HG03558 (cell line): Measurements from ENCODE around the gene ASF1B.

ENCODE experiments used
- ATAC-seq: cut with Tn5 transposase; IDR thresholded peaks from one replicate; pipeline ENCODE4 v1.9.1; 2021; ENCODE audit warnings: moderate number of reproducible peaks; ENCODE audit not compliant: unreplicated experiment; ENCODE audit errors: extremely low read depth

ASF1B gene

GRCh38 chr19:14112809-14113385 lies 23.5 kb downstream of the ASF1B start:
- no peak for ATAC-seq

- no peak for ATAC-seq
These were observed 24.2 kb downstream of the ASF1B start for GRCh38 chr19:14112051-14112808.

GRCh38 chr19:14111486-14111885 lies 24.9 kb downstream of the ASF1B start:
- no peak for ATAC-seq

- no peak for ATAC-seq
These were observed 25.7 kb downstream of the ASF1B start for GRCh38 chr19:14110650-14111049.

- no peak for ATAC-seq
These were observed 28.6 kb downstream of the ASF1B start for GRCh38 chr19:14107581-14108461.

GRCh38 chr19:14106840-14107239 lies 29.5 kb downstream of the ASF1B start:
- no peak for ATAC-seq

GRCh38 chr19:14105680-14106079 lies 30.7 kb downstream of the ASF1B start:
- no peak for ATAC-seq

GRCh38 chr19:14103310-14103709 lies 33.1 kb downstream of the ASF1B start:
- no peak for ATAC-seq

- no peak for ATAC-seq
These were observed 33.6 kb downstream of the ASF1B start for GRCh38 chr19:14102756-14103155.

GRCh38 chr19:14102102-14102696 lies 34.2 kb downstream of the ASF1B start:
- no peak for ATAC-seq

GRCh38 chr19:14101003-14101545 lies 35.3 kb downstream of the ASF1B start:
- ATAC-seq = no peak

GRCh38 chr19:14097532-14098151 lies 38.7 kb downstream of the ASF1B start:
- ATAC-seq = no peak

GRCh38 chr19:14096272-14096992 lies 40.0 kb downstream of the ASF1B start:
- ATAC-seq = no peak

- no peak for ATAC-seq
These were observed 41.5 kb downstream of the ASF1B start for GRCh38 chr19:14094854-14095253.

GRCh38 chr19:14093117-14093823 lies 43.1 kb downstream of the ASF1B start:
- ATAC-seq = no peak

- ATAC-seq = no peak
These were observed 44.5 kb downstream of the ASF1B start for GRCh38 chr19:14091813-14092462.

- no peak for ATAC-seq
These were observed 45.1 kb downstream of the ASF1B start for GRCh38 chr19:14091081-14091812.
